ENCODE data around the gene MAP1A. TPM values are rescaled to one million over a fixed set of nuclear protein-coding genes. Genes with fewer than 3 reads are reported as not detected.

MAP1A gene
- polyA plus RNA-seq, 1 donor (not counting 4 experiments of a cell fraction or from before 2014, with no cell fraction given) = 0.13 TPM

DNA sequence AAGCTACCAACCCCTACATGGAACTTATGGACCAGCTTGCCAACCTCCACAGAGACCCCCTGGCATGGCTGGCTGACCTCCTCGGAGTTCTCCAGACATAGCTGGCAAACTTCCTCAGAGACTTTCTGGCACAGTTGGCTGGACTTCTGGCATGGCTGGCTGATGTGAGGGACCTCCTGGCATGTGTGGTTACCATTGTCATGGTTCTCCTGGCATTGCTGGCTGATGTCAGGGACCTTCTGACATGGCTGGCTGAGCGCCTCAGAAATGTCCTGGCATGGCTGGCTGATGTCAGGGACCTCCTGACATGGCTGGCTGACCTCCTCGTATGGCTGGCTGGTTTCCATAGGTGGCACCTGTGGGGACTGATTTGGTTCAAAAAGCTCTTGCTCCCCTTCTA, 17.5 kb downstream of the MAP1A start:
- FAIRE-seq = no peak
- Histone ChIP-seq H3K27ac (ENCODE audit: control insufficient read depth, insufficient read depth, low read length) (no peak overlapping the region), H3K79me2 (ENCODE audit: control insufficient read depth, insufficient read depth, low read length) (no peaks in the 10 kb centered on the region), H3K9me3 (ENCODE audit: control insufficient read depth, low read depth, low read length) (no peaks in the 10 kb centered on the region), H3K36me3 (ENCODE audit: control insufficient read depth in 2 of 2, extremely low read depth in 1 of 2, insufficient read depth in 2 of 2, low read length in 2 of 2) (peaks cover 2 to 8% of the 10 kb centered on the region in 2 experiments), H4K20me1 (ENCODE audit: control insufficient read depth, extremely low read depth, insufficient read depth, low read length) (no peaks in the 10 kb centered on the region), H3K4me1 (ENCODE audit: control insufficient read depth, extremely low read depth, insufficient read depth, low read length) (no peaks in the 10 kb centered on the region), H2AFZ (ENCODE audit: control insufficient read depth, low read length) (no peak overlapping the region), H3K4me2 (ENCODE audit: control insufficient read depth, extremely low read depth, insufficient read depth, low read depth, low read length) (no peak overlapping the region), H3K4me3 (ENCODE audit: control insufficient read depth in 2 of 3, extremely low read depth in 1 of 3, insufficient read depth in 2 of 3, low read depth in 1 of 3, low read length in 3 of 3) (no peak overlapping the region), H3K27me3 (ENCODE audit: control insufficient read depth, extremely low read depth, insufficient read depth, low read length) (no peaks in the 10 kb centered on the region), H3K9me1 (ENCODE audit: control insufficient read depth, extremely low read depth, insufficient read depth, low read length) (no peaks in the 10 kb centered on the region), H3K9ac (ENCODE audit: control insufficient read depth, extremely low read depth, insufficient read depth, low read length) (no peak overlapping the region)
- dilution Hi-C loops (cut with MboI; ENCODE audit: extremely low pct_ligation_motif_present, low sequenced_read_pairs) = no loop called here
- no peak for DNase-seq (ENCODE audit: low read depth, low spot score)
- TF ChIP-seq EZH2 (IDR thresholded peaks at IDR 0.05; ENCODE audit: low read length) (no peak), CTCF (optimal IDR thresholded peaks at IDR 0.05 in 1 of 3, IDR thresholded peaks at IDR 0.05 in 1 of 3, conservative IDR thresholded peaks at IDR 0.05 in 1 of 3; ENCODE audit: extremely low read depth in 1 of 3, insufficient read depth in 2 of 3, low read length in 3 of 3) (no peak)

DNA sequence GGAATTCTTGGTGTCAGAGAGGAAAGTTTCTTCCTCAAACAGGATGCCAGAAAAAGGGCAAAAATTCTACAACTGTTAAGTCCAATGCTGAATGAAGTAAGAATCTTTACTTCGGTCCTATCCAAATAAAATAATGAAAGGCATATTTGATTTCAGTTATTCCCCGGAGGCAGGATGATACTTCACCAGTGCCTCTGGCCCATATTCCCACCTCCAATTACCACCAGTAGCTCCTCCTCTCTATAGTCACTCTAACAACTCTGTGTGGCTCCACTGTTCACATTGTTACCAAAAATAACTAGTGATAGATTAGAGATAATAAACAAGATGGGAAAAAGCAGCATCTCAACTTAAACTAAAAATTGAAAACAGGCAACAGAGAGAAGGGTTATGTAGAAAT, 20.7 kb downstream of the MAP1A start:
- H3K9me1 ChIP-seq (ENCODE audit: control insufficient read depth, extremely low read depth, insufficient read depth, low read length) = no peaks in the 10 kb centered on the region
- H3K4me2 ChIP-seq (ENCODE audit: control insufficient read depth, extremely low read depth, insufficient read depth, low read depth, low read length) = no peak overlapping the region
- no peaks in the 10 kb centered on the region for H3K9me3 ChIP-seq (ENCODE audit: control insufficient read depth, low read depth, low read length)
- TF ChIP-seq EZH2 (IDR thresholded peaks at IDR 0.05; ENCODE audit: low read length) (no peak), CTCF (optimal IDR thresholded peaks at IDR 0.05 in 1 of 3, IDR thresholded peaks at IDR 0.05 in 1 of 3, conservative IDR thresholded peaks at IDR 0.05 in 1 of 3; ENCODE audit: extremely low read depth in 1 of 3, insufficient read depth in 2 of 3, low read length in 3 of 3) (no peak)
- no peaks in the 10 kb centered on the region for H3K27me3 ChIP-seq (ENCODE audit: control insufficient read depth, extremely low read depth, insufficient read depth, low read length)
- dilution Hi-C loops (cut with MboI; ENCODE audit: extremely low pct_ligation_motif_present, low sequenced_read_pairs) = no loop called here
- H3K79me2 ChIP-seq (ENCODE audit: control insufficient read depth, insufficient read depth, low read length) = no peaks in the 10 kb centered on the region
- no peak overlapping the region for H3K9ac ChIP-seq (ENCODE audit: control insufficient read depth, extremely low read depth, insufficient read depth, low read length)
- H3K4me3 ChIP-seq (ENCODE audit: control insufficient read depth in 2 of 3, extremely low read depth in 1 of 3, insufficient read depth in 2 of 3, low read depth in 1 of 3, low read length in 3 of 3) = no peak overlapping the region
- H3K27ac ChIP-seq (ENCODE audit: control insufficient read depth, insufficient read depth, low read length) = no peak overlapping the region
- no peaks in the 10 kb centered on the region for H4K20me1 ChIP-seq (ENCODE audit: control insufficient read depth, extremely low read depth, insufficient read depth, low read length)
- H3K4me1 ChIP-seq (ENCODE audit: control insufficient read depth, extremely low read depth, insufficient read depth, low read length) = no peaks in the 10 kb centered on the region
- FAIRE-seq (no peak), DNase-seq (ENCODE audit: low read depth, low spot score) (no peak)
- peaks cover 2 to 8% of the 10 kb centered on the region in 2 experiments for H3K36me3 ChIP-seq (ENCODE audit: control insufficient read depth in 2 of 2, extremely low read depth in 1 of 2, insufficient read depth in 2 of 2, low read length in 2 of 2)
- no peak overlapping the region for H2AFZ ChIP-seq (ENCODE audit: control insufficient read depth, low read length)
